Keratinocyte (primary cell): ENCODE data around the gene MYO7B. TPM values are rescaled to one million over a fixed set of nuclear protein-coding genes. Genes with fewer than 3 reads are reported as not detected.

Experiments used
- DNase-seq: peaks from one replicate; pipeline ENCODE4 v3.0.0-alpha.2; 2011; ENCODE audit warnings: low read depth, missing footprints, low spot score
- FAIRE-seq: peaks from 2 replicates; lab custom pipeline; 2011; peaks lifted over from hg19 to GRCh38; lab: Jason Lieb, UNC
- H2AFZ ChIP-seq: 2 replicates; pipeline ENCODE4 v1.6.0; 2012; ENCODE audit warnings: low read length, control low read depth, inconsistent platforms; ENCODE audit not compliant: control insufficient read depth
- H3K27ac ChIP-seq: 2 replicates; pipeline ENCODE4 v1.5.1; 2011; ENCODE audit warnings: low read length; ENCODE audit not compliant: control insufficient read depth, insufficient read depth
- H3K27me3 ChIP-seq: 3 replicates; pipeline ENCODE4 v1.6.0; 2011; ENCODE audit warnings: low read length; ENCODE audit not compliant: control insufficient read depth, insufficient read depth; ENCODE audit errors: extremely low read depth
- H3K36me3 ChIP-seq, 2 experiments: 2 replicates in 1 of 2; 3 replicates in 1 of 2; pipeline ENCODE4 v1.5.1; 2011; ENCODE audit warnings: low read length in 2 of 2, mild to moderate bottlenecking in 1 of 2; ENCODE audit not compliant: control insufficient read depth in 2 of 2, insufficient read depth in 2 of 2; ENCODE audit errors: extremely low read depth in 1 of 2
- H3K4me1 ChIP-seq: 3 replicates; pipeline ENCODE4 v1.5.1; 2011; ENCODE audit warnings: low read length; ENCODE audit not compliant: control insufficient read depth, insufficient read depth; ENCODE audit errors: extremely low read depth
- H3K4me2 ChIP-seq: 3 replicates; pipeline ENCODE4 v1.6.0; 2011; ENCODE audit warnings: low read depth, low read length; ENCODE audit not compliant: control insufficient read depth, insufficient read depth; ENCODE audit errors: extremely low read depth
- H3K4me3 ChIP-seq, 3 experiments: fragments of 200-600 bp in 1 of 3; sonication (generic) in 1 of 3; 2 replicates in 2 of 3; 3 replicates in 1 of 3; pipeline ENCODE4 v1.5.1; 2011 to 2016; ENCODE audit warnings: low read length in 3 of 3, mild to moderate bottlenecking in 3 of 3, control low read depth in 2 of 3, inconsistent platforms in 1 of 3, low read depth in 1 of 3, mixed read lengths in 1 of 3, mixed run types in 1 of 3, moderate library complexity in 1 of 3; ENCODE audit not compliant: control insufficient read depth in 2 of 3, insufficient read depth in 2 of 3; ENCODE audit errors: extremely low read depth in 1 of 3
- H3K79me2 ChIP-seq: 2 replicates; pipeline ENCODE4 v1.6.0; 2012; ENCODE audit warnings: low read length; ENCODE audit not compliant: control insufficient read depth, insufficient read depth
- H3K9ac ChIP-seq: 3 replicates; pipeline ENCODE4 v1.6.0; 2011; ENCODE audit warnings: low read length; ENCODE audit not compliant: control insufficient read depth, insufficient read depth; ENCODE audit errors: extremely low read depth
- H3K9me1 ChIP-seq: 3 replicates; pipeline ENCODE4 v1.6.0; 2011; ENCODE audit warnings: low read length; ENCODE audit not compliant: control insufficient read depth, insufficient read depth; ENCODE audit errors: extremely low read depth
- H3K9me3 ChIP-seq: 2 replicates; pipeline ENCODE4 v1.5.1; 2012; ENCODE audit warnings: low read depth, low read length; ENCODE audit not compliant: control insufficient read depth
- H4K20me1 ChIP-seq: 3 replicates; pipeline ENCODE4 v1.6.0; 2011; ENCODE audit warnings: low read length; ENCODE audit not compliant: control insufficient read depth, insufficient read depth; ENCODE audit errors: extremely low read depth
- EZH2 ChIP-seq: IDR thresholded peaks from one replicate; pipeline ENCODE4 v1.6.1; 2012; ENCODE audit warnings: inconsistent platforms, mild to moderate bottlenecking, low read length, moderate library complexity
- dilution Hi-C: fragments of 300-500 bp; cut with MboI; formaldehyde crosslinking; loops from one replicate; pipeline ENCODE4 v1.7.0; 2020; ENCODE audit warnings: low sequenced_read_pairs; ENCODE audit not compliant: extremely low pct_ligation_motif_present
- polyA plus RNA-seq, 5 experiments: library from polyadenylated mRNA; depleted of rRNA in 3 of 5; stranded (reverse) in 3 of 5; stranded (forward) in 1 of 5; unstranded in 1 of 5; fragments of >200 nt; gene quantifications; 1 replicate in 1 of 5; 2 replicates in 3 of 5; 3 replicates in 1 of 5; pipeline versions ENCODE4 v1.2.1 to v1.2.3, GENCODE V29; 2011 to 2012; ENCODE audit warnings: missing spikeins in 2 of 5, low read depth in 1 of 5, low replicate concordance in 1 of 5
- TF ChIP-seq, protein P1 (sequence below), 3 experiments: IDR thresholded peaks in 1 of 3; conservative IDR thresholded peaks in 1 of 3; optimal IDR thresholded peaks in 1 of 3; 2 replicates in 2 of 3; 3 replicates in 1 of 3; pipeline versions ENCODE3 to v1.5.1; 2011; ENCODE audit warnings: low read length in 3 of 3, mild to moderate bottlenecking in 3 of 3, moderate library complexity in 2 of 3, control low read depth in 1 of 3, inconsistent platforms in 1 of 3; ENCODE audit not compliant: insufficient read depth in 2 of 3; ENCODE audit errors: extremely low read depth in 1 of 3

MYO7B gene
- polyA plus RNA-seq, 1 donor (not counting 4 experiments of a cell fraction or from before 2014, with no cell fraction given): not detected

- H3K9me1 ChIP-seq: no peaks in the 10 kb centered on the region
- peaks cover 9% of the 10 kb centered on the region for H3K4me1 ChIP-seq
- no peak overlapping the region for H3K9ac ChIP-seq
- H2AFZ ChIP-seq: no peak overlapping the region
- FAIRE-seq (no peak), DNase-seq (no peak)
- dilution Hi-C loops: no loop called here
- no peaks in the 10 kb centered on the region for H3K27me3 ChIP-seq
- no peak overlapping the region for H3K27ac ChIP-seq
- H4K20me1 ChIP-seq: no peaks in the 10 kb centered on the region
- H3K36me3 ChIP-seq: no peaks in the 10 kb centered on the region
- H3K9me3 ChIP-seq: no peaks in the 10 kb centered on the region
- no peak for TF ChIP-seq EZH2
- TF ChIP-seq, protein P1, sequence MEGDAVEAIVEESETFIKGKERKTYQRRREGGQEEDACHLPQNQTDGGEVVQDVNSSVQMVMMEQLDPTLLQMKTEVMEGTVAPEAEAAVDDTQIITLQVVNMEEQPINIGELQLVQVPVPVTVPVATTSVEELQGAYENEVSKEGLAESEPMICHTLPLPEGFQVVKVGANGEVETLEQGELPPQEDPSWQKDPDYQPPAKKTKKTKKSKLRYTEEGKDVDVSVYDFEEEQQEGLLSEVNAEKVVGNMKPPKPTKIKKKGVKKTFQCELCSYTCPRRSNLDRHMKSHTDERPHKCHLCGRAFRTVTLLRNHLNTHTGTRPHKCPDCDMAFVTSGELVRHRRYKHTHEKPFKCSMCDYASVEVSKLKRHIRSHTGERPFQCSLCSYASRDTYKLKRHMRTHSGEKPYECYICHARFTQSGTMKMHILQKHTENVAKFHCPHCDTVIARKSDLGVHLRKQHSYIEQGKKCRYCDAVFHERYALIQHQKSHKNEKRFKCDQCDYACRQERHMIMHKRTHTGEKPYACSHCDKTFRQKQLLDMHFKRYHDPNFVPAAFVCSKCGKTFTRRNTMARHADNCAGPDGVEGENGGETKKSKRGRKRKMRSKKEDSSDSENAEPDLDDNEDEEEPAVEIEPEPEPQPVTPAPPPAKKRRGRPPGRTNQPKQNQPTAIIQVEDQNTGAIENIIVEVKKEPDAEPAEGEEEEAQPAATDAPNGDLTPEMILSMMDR (optimal IDR thresholded peaks at IDR 0.05 in 1 of 3, IDR thresholded peaks at IDR 0.05 in 1 of 3, conservative IDR thresholded peaks at IDR 0.05 in 1 of 3; ENCODE audit: extremely low read depth in 1 of 3, insufficient read depth in 2 of 3, low read length in 3 of 3): no peak
- H3K4me3 ChIP-seq: no peak overlapping the region
- H3K79me2 ChIP-seq: no peaks in the 10 kb centered on the region
- no peak overlapping the region for H3K4me2 ChIP-seq
These were observed 38.3 kb downstream of the MYO7B start for GRCh38 chr2:127573771-127574170.

GRCh38 chr2:127574656-127575055, 39.2 kb downstream of the MYO7B start:
- Histone ChIP-seq H3K36me3 (no peaks in the 10 kb centered on the region), H3K79me2 (no peaks in the 10 kb centered on the region), H3K4me2 (no peak overlapping the region), H3K4me1 (peaks cover 9% of the 10 kb centered on the region), H3K9me1 (no peaks in the 10 kb centered on the region), H3K27me3 (no peaks in the 10 kb centered on the region), H3K9ac (no peak overlapping the region), H4K20me1 (no peaks in the 10 kb centered on the region), H3K27ac (no peak overlapping the region), H2AFZ (no peak overlapping the region), H3K9me3 (no peaks in the 10 kb centered on the region), H3K4me3 (no peak overlapping the region)
- dilution Hi-C loops: loop anchor here (25.0 kb wide), 1 partner anchor 113 kb away; the partner anchor contains the start of gene LIMS2
- TF ChIP-seq, protein P1 (optimal IDR thresholded peaks at IDR 0.05 in 1 of 3, IDR thresholded peaks at IDR 0.05 in 1 of 3, conservative IDR thresholded peaks at IDR 0.05 in 1 of 3; ENCODE audit: extremely low read depth in 1 of 3, insufficient read depth in 2 of 3, low read length in 3 of 3): no peak
- no peak for TF ChIP-seq EZH2
- DNase-seq (no peak), FAIRE-seq (no peak)
